A549 treated with Mapracorat at 1 μM for 4 hours (cell line): ENCODE measurements around the gene IL3RA. TPM values are rescaled to one million over a fixed set of nuclear protein-coding genes. Genes with fewer than 3 reads are reported as not detected.

ENCODE experiments used
- total RNA-seq: library from RNA; stranded (reverse); fragments of 200-300 nt; extraction: Qiagen RNA extraction; gene quantifications from 5 replicates; pipeline ENCODE4 v1.2.3, GENCODE V29; 2022

IL3RA gene
- 0.17 to 0.45 TPM (median 0.27 TPM) in 5 replicates for total RNA-seq

DNA sequence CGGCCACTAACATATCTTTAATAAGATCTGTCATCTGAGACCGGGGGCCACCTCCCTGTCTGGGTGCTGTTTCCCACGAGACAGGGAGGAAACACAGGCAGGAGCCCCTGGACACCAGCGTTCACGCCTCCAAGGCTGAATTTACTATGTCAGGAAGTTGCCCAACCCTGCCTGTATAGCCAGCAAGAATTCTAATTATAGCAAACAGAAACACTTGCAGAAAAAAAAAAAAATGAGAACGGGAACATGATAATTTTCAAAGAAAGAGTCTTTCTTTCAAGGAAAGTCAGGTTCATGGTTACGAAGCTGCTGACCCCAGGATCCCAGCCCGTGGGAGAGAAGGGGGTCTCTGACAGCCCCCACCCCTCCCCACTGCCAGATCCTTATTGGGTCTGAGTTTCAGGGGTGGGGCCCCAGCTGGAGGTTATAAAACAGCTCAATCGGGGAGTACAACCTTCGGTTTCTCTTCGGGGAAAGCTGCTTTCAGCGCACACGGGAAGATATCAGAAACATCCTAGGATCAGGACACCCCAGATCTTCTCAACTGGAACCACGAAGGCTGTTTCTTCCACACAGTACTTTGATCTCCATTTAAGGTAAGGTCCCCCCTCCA, at the start of gene IL3RA:
IL3RA (plus strand) TSS at position 455 of the 613 bp plus-strand sequence. CDS start 4,981 bp downstream, outside the sequence.

DNA sequence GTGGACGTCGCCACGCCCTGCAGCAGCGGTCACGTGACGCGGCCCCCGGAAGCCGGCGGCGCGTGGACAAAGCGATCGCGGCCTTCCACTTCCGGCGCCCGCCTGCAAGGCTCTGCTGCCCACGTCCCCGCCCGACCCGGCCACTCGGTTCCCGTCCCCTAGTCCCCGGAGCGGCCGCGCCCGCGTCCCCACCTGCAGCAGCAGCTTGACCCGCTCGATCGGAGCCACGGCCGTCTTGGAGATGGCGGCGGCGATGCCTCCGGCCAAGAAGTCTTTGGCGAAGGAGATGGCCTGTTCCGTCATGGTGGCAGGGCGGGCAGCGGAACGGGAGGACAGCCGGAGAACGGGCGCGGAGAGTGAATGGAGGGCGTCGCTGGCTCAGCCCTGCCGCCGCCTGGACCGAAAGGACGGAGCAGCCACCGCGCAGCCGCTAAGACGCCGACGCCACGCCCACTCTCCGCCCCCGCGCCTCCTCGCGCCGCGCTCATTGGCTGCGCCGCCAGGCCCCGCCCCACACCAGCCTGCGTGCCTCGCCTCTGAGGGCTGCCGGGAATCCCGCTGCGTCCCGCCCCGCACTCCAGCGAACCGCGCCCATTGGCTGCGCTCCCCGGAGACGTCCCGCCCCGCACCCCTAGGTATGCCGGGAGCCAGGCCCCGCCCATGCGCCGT, 55.3 kb downstream of the IL3RA start, which contains the start of gene SLC25A6:
SLC25A6 (minus strand) TSS at position 407 of the 669 bp plus-strand sequence; CDS start at position 303, 104 bp downstream.

Other genes with a start within 250 kb of the IL3RA start
- 0.69 to 1.1 TPM (median 0.77 TPM) in 5 replicates for gene CRLF2, start 124.1 kb upstream of the IL3RA start, total RNA-seq
- gene CSF2RA, start 68.0 kb upstream of the IL3RA start, total RNA-seq: 2.3 to 4.9 TPM (median 3.3 TPM) in 5 replicates
- 382 to 467 TPM (median 464 TPM) in 5 replicates for gene SLC25A6, start 55.3 kb downstream of the IL3RA start, total RNA-seq
- gene ASMTL, start 116.1 kb downstream of the IL3RA start, total RNA-seq: 17.0 to 21.3 TPM (median 19.6 TPM) in 5 replicates
- 0.02 to 0.03 TPM (median 0.03 TPM) in 3 of 5 replicates, not detected in the others for gene P2RY8, start 200.4 kb downstream of the IL3RA start, total RNA-seq